Activated CD8-positive, alpha-beta memory T cell treated with anti-CD3 and anti-CD28 coated beads for 48 hours (primary cell): ENCODE measurements around the gene SYNE3.

Source experiments
- DNase-seq, 3 experiments: peaks; one replicate each; pipeline ENCODE4 v3.0.0-alpha.2; 2020; ENCODE audit warnings: low read depth in 2 of 3, low spot score in 2 of 3

The SYNE3 gene

DNA sequence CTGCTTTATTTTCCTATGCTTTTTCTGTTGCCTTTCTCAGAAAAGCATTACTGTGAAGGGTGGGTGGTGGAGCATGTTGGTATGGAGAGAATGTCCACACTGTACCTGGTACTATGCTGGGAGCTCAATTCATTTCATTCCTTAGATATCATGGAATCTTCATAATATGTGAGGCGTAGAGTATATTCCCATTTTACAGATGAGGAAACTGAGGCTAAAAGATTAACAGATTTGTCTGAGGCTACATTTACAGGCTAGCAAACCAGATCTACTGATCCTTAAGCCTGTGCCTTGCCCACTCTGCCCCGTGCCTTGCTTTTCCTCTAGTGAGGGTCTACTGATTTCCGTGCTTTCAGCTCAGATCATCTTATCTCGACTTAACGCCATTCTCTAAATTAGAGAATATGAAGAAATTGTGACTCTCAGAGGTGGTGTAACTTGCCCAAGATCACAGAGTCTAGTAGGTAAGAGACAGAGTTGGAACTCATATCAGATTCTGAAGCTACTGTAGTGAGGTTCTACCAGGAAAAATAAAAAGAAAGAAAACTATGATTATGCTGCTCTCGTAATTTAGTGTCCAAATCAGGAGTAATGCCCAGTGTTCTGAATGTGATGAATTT, 23.9 kb upstream of the SYNE3 start:
- no peak for DNase-seq

DNA sequence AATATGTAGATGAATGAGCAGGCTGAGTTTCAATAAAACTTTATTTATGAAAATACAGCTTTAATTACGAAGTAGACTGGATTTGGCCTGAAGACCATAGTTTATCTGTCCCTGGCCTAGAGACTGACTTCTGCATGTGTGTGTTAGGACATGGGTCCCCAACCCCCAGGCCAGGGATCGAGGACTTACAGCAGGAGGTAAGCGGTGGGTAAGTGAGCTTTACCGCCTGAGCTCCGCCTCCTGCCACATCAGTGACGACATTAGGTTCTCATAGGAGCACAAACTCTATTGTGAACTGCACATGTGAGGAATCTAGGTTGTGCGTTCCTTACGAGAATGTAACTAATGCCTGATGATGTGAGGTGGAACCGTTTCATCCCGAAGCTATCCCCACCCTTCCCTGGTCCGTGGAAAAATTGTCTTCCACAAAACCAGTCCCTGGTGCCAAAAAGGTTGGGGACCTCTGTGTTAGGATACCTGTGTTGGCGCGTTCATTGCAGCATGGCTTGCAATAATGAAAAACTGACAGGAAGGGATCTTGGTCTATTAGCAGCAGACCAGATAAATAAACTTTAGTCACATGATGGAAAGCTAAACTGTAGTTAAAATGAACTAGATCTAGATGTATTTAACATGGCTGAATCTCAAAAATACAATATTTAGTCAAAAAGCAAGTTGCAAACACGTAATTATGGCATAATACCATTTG, 22.5 kb upstream of the SYNE3 start:
- no peak for DNase-seq

DNA sequence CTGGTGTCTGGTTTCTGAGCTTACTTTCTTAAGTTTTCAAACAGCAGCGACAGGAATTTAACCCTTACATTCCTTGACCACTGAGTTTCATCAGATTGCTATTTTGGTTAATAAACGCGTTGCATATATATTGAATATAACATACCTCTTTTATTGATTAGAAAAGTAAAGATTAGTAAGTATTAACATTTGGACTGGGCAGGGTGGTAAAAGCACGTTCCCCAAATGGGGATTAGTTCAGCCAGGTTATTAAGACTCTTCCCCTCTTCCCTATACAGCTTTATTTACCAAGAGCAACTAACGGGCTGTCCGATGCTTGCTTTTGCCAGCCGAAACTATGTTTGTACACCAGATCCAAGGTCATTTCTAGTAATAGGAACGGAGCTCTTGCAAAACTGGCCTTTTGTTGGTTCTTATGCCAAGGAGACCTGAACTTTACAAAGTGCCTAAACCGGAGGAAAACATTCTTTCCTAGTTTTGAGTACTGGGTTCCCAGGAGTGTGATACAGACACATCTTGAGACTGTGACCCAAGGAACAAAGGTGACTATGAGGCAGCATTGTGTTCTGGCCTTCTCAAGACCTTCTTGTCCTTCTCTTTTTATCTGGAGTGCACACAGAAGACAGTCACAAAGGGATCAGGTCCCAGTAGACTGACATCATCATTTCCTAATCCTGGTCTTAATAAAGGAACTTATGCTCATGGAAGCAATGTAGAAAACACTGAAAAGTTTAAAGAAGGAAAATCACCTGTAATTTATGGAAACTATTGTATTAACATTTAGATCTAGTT, 21.0 kb upstream of the SYNE3 start:
- no peak for DNase-seq

DNA sequence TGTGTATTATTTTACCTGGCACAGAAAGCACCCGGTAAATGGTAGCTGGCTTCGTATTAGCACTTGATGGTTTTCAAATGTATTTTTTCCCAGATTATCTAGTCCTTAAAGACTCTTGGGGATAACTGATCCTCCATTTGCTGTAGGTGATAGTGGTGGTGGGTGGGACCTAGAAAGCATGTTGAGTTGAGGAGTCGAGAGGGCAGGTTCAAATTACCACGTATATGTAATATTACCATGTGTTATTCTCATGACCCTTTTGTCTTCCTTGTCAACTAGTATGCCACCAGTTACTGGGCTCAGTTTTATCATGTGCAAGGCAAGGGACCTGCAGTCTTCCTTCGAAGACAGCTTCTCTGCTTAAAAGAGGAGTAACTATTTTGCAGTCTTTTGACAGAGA, 20.2 kb upstream of the SYNE3 start:
- DNase-seq: no peak

DNA sequence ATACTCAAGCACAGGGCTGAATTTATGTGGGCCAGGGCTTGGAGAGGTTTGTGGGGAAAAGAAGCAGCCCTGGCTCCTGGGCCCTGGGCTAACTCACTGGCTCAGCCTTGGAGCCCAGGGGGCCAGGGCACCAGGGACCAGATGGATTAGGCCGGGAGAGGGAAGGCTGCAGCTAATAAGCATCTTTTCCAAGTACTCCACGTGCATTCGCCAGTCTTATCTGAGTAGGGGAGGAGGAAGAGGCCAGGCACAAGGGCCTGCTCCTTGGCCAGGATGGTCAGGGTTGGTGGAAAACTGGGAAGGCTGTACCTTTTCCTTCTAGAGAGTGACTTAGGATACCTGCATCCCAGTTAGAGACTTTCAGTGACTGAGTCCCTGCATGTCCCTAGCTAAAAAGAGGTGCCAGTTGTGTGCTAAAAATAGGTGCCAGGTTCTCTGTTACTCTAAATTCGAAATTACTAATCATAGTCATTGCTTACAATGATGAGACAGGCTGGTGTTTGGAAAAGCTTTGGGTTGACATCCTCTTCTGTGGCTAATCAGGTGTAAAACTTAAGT, 19.7 kb upstream of the SYNE3 start:
- no peak for DNase-seq

DNA sequence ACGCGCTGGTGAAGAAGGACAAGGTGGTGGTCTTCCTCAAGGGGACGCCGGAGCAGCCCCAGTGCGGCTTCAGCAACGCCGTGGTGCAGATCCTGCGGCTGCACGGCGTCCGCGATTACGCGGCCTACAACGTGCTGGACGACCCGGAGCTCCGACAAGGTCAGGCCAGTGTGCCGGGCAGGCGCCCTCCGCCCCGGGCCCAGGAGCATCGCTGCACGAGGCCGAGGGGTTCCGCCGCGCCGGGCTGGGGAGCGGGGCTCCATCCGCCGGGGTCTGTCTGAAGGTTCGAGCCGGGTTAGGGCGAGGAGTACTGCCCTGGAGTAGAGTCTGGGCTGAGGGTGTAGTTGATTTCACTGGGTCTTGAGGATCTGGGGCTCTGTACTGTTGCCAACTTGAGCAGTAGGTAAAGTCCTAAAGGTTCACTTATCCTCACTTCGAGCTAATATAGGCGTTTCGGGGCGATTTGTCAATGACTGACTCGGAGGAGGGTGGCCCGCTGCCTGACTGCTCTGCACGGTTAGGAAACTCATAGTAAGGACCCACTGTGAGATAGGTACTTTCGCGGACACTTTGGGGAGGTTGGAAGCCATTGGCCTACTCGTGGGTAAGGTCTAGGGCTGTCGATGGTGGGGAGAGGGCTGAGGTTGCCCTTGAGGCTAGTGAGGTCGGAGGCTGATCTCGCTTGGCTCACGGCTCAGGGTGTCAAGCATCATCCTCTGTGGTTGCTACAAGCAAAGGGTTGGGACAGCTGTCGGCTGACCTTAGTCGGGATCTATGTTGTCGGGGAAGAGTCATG, 19.0 kb upstream of the SYNE3 start:
- no peak for DNase-seq

DNA sequence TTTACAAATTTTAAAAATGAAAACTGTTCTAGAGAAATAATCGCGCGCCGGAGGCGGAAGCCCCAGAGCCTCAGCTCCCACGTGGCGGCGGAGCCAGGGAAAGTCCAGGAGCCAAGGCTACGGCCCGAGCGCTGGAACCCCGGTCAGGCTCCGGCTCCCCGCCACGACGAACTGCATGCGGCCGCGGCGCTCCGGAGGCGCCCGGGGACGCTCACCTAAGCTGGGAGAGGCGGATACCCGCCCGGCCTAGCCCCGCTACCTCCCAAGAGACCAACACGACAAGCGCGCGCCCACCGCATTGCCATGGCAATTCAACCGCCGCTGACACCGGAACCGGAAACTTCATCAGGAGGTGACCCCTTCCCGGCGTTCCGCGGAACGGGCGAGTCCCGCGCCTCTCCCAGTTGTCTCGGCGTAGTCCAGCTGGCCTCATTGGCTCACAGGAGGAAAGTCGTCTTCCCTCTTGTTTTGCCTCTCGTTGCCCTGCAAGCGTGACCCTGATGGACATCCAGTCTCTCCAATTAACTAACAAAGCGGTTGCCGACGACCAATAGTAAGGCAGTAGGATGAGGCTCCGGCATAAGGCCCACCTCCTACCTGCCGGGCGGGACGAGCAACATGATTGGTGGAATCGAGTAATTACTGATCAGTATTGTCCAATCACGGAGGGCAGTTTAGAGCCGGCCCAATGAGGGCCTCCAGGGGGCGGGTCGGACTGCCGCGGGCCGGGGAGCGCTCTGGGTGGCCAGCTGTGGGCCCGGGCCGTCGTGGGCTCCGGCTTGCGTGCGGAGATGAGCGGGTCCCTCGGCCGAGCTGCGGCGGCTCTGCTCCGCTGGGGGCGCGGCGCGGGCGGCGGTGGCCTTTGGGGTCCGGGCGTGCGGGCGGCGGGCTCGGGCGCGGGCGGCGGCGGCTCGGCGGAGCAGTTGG, 18.1 kb upstream of the SYNE3 start, which contains the start of gene GLRX5:
TSS of gene GLRX5 (plus strand) at position 752 of the 927 bp plus-strand sequence. CDS start at position 792, 40 bp downstream.
- DNase-seq: peak; percentile 89 to 95 (median 91)

DNA sequence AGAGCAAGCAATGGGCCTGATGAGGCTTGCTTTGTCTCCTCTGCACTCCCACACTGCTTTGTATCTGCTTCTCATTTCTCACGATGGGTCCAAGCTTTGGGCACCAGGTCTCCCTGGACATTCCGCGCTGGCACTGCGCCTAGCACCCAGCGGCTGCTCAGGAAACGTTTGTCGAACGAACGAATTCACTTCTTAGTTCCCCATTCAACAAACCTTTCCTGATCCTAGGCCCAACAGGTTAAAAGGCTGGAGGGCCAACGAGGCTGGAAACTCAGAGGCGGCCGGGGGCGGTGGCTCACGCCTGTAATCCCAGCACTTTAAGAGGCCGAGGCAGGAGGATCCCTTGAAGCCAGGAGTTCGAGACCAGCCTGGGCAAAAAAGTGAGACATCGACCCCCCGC, 17.4 kb upstream of the SYNE3 start:
- DNase-seq: no peak

DNA sequence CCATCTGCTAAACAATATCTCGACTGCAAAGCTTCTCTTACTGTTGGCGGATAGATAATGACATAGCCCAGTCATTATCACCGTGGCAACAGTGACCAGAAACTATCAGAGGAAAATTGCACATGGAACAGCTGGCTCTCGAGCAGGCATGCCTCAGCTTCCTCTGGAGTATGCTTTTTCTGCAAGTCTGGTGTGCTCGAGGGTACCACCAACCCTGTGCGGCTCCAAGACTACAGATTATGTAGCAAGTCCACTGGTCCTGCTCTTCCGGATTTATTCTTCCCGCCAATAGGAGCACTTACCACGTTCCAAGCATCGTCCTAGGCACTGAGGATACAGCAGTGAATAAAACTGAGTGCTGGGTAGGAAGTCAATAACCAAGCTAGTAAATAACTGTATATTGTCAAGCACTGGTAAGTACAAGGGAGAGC, 17.0 kb upstream of the SYNE3 start:
- DNase-seq: no peak

DNA sequence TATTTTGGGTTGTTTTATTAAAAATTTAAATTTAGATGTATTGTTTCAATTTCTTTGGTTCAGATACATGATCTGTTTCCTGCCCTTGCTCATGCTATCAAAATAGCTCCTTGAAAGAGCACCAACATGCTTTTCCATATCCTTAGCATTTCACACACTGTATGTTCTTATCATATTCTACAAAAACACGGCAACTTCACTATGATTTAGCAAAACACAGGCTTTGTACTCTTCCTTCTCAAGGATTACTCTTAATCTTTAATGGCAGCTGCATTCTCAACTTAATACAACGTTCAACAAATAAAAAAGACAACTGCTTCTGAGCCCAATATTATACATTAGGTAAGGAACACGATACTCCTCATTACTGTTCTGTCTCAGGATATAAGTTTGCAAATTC, 15.5 kb upstream of the SYNE3 start:
- DNase-seq: no peak

DNA sequence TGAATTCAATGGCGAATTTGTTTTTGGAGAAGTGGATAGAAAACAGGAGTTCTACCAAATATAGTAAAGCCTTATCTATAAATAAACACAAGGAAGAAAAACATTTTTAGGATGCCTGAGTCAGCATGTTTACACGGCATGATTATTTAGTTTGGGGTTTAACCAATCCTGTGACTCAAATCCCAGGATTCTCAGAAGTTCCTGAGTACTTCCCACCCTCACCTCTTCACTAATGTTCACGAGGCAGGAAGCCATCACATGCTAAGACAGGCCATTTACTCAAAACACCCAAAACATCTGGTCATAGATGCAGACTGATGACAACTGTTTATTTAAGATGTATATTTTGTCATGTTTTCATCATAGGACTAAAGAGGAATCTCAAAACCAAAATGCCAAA, 15.0 kb upstream of the SYNE3 start:
- DNase-seq: no peak

DNA sequence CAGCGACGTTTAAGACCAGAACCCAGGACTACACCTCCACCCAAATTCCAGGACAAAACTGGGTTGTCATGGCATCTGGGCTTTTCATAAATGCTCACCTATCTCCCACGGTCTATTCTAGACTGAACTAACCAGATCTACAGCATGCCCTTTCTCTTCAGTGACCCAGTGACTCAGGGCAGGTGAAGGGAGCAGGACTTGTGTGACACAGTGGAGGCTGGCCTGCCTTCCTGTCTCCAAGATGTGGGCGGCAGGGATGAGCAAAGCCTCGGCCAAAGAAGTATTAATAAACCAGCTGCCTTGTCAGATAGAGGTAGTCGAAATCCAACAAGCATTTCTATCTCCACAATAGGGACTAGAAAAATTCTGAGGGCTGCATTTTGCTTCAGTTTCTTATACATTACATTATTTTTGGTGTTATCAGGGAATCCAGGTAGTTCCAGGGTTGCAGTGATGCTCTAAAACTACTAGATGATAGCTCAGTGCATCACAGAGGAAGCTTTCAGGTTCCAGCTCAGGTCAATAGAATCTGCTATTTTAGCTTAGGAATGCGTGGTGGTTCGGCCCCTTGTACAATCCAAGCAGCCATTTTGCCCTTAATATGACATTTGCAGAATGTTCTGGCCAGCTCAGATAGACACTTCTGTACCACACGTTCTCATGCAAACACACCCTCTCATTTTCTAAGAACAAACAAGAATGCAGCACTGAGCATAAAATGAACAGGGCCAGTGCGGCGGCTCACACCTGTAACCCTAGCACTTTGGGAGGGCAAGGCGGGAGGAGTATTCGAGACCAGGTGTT, 14.2 kb upstream of the SYNE3 start:
- no peak for DNase-seq

DNA sequence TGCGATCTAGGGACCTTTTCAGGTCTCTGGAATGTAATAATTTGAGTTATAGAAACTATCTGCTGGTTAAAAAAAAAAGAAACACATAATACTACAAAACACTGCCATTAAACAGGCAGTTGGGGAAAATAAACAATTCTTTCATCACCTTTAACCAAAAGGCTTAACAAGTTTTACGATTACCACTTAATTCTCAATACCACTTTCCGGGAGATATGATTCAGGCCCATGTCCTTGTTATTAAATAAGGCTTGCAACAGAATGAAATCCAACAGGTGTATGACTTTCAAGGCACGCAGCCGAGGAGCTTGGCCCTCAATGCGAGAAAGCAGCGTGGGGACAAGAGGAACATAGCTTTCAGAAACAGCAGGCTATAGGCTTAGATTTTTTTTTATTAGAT, 12.8 kb upstream of the SYNE3 start:
- DNase-seq: no peak

DNA sequence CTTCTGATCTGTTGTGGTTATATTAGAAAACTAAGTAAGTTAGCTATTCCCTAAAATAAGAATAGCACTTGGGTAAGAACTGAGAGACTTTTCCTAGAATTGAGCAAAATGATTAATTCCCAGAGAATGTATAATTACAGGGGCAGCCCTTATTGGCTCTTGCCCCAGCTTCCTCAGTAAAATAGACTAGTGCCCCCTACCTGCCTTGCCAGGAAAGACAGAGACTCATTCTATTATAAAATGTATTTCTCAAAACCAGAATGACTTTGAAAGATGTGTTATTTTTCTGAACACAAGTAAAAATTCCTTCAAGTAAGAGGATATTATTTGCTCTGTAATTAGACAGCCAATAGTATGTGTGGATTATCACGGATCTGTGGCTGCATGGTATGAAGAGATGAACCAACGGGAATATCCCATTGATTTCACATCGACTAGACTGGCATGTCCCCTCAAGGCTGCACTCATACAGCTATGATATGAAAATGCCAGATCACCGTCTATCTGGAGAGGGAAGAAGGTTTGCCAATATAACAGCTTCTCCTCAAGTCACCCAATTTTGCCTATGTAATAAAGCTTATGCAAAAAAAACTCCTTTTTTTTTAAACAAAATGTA, 11.0 kb upstream of the SYNE3 start:
- no peak for DNase-seq

DNA sequence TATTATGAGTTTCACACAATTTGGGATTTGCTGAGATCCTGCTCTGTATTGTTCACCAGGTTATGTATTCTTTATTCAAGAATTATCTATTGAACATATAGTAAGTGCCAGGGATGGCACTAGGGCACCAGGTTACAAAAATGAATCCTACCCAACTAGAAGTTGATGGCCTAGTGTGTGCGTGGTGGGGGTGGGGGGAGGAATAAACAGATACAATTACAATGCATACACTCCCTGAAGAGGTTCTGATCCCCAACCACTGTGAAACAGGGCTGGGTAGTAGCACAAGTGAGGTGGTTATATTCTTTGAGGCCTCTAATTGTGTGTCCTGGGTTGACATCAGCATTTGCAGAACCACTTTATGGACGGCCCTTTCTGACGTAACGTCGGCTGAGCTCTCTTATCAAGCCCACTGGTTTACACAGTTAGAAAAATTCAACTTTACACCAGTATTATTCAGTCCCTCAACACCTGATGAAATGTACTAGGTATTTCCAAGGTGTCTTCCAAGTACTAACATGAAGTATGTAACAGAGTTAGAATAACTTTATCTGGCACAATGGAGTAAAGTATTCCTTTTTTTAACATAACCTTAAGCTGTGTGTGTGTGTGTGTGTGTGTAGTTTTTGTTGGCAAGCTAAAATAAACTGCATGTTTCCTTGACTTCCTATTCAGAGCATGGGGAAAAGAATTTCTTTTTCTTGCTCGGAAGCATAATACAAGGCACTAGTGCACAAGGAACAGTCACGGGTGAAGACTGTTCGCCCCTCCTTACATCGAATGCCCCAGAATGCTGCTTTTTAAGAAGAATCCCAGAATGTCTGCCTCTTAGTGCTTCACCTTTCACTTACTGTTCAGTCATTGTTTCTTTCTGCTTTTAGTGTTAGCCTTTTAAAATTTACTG, 10.3 kb upstream of the SYNE3 start:
- DNase-seq: no peak

DNA sequence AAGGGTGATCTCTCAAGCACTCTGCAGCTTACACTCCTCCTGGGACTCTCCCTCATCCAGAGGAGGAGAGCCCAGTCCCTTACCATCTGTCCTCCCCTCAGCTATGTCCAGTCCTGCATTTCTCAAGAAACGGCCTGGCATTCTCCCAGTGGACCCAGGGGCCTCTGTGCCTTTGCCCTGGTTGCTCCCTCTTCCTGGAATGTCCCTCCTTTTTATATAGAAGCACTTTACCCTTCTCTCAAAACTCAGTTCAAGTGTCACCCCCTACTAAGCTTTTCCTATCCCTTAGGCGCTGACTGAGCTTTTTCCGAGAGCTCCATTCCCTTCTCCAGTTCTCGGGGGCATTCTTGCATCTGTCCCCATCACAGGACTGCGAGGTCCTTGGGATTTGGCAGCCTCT, 9.5 kb upstream of the SYNE3 start:
- no peak for DNase-seq

DNA sequence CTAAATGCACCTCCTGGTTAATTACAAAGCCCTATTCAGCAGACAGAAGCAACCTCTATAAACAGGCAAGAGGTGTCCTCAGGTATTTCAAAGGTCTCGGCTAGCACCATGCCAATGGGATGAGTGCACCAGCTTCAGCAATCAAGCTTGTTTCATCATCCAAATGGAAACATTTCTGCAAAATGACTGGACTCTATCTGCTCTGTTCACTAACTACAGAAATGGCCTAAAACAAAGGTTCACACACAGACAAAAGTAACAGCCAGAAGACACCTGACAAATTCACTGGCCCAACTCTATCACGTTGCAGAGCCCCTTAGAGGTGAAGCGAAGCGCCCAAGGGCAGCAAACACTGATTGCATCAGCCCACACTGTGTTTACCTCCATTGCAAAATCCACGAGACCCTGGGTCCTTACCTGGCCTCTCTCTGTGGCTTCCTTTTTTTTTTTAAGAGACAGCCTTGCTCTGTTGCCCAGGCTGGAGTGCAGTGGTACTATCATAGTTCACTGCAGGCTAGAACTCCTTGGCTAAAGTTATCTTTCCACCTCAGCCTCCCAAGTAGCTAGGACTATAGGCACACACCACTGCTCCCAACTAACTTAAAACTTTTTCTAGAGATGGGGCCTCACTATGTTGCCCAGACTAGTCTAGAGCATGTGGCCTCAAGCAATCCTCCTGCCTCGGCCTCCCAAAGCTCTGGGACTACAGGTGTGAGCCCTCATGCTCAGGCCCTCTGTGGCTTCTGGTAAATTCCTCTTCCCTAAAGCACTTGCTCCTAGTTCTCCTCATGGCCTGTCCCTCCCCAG, 8.5 kb upstream of the SYNE3 start:
- DNase-seq: no peak
